ENCODE data around the gene DOCK1.

DNA sequence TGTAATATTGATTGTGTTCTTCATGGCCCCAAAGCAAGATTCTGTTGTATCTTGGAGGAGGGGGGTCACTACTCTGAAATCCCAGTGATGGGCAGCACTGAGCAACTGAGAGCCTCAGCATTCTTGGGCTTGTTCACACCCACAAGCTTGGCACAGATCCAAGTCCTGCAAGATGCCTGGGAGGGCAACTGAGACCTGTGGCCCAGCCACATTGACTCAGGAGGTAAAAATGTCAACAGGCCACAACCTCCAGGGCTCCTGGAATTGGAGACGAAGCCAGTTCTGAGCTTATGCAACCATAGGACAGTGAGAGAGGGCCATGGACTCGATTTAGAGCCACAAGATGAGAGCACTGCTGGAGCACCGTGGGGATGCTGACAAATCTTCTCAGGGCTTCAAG lies 3.1 kb upstream of the DOCK1 start:
- TF ChIP-seq, protein P1, sequence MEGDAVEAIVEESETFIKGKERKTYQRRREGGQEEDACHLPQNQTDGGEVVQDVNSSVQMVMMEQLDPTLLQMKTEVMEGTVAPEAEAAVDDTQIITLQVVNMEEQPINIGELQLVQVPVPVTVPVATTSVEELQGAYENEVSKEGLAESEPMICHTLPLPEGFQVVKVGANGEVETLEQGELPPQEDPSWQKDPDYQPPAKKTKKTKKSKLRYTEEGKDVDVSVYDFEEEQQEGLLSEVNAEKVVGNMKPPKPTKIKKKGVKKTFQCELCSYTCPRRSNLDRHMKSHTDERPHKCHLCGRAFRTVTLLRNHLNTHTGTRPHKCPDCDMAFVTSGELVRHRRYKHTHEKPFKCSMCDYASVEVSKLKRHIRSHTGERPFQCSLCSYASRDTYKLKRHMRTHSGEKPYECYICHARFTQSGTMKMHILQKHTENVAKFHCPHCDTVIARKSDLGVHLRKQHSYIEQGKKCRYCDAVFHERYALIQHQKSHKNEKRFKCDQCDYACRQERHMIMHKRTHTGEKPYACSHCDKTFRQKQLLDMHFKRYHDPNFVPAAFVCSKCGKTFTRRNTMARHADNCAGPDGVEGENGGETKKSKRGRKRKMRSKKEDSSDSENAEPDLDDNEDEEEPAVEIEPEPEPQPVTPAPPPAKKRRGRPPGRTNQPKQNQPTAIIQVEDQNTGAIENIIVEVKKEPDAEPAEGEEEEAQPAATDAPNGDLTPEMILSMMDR (conservative IDR thresholded peaks at IDR 0.05 in 1 of 2, IDR thresholded peaks at IDR 0.05 in 1 of 2; ENCODE audit: low read depth in 1 of 2, low read length in 2 of 2), result peak; percentile 30 to 50
- no peak for TF ChIP-seq EZH2 (IDR thresholded peaks at IDR 0.05; ENCODE audit: low read length, missing control alignments)

Measured in fibroblast of lung (primary cell).